Measurements from ENCODE around the gene TM9SF4. TPM values are rescaled to one million over a fixed set of nuclear protein-coding genes. Genes with fewer than 3 reads are reported as not detected.
A peak's percentile ranks its signal among the peaks of the same experiment; 100 is the strongest.

The TM9SF4 gene
- total RNA-seq, 4 donors from 2014 or later = 15.9 to 49.0 (median 28.1) TPM

- H3K27ac ChIP-seq = peak overlapping the region; percentile 91 to 92
- H3K9me3 ChIP-seq = no peaks in the 10 kb centered on the region
- intact Hi-C loops (cut with DNase I; ENCODE audit: low total_unique reads) = no loop called here
- TF ChIP-seq CTCF (IDR thresholded peaks at IDR 0.05) = no peak
- no peak for TF ChIP-seq POLR2A (IDR thresholded peaks at IDR 0.05)
- H3K36me3 ChIP-seq = no peaks in the 10 kb centered on the region
- DNase-seq = no peak
- peak overlapping the region; percentile 49 to 76 for H3K4me3 ChIP-seq
- H3K4me1 ChIP-seq = peaks cover 0 to 11% of the 10 kb centered on the region in 2 donors
- no peaks in the 10 kb centered on the region for H3K27me3 ChIP-seq
Observed at GRCh38 chr20:32189123-32189410, 79.6 kb downstream of the TM9SF4 start.

GRCh38 chr20:32189691-32190615 lies 80.4 kb downstream of the TM9SF4 start:
- Histone ChIP-seq H3K9me3 (no peaks in the 10 kb centered on the region), H3K4me3 (peak overlapping the region; percentile 49 to 76), H3K4me1 (peaks cover 0 to 11% of the 10 kb centered on the region in 2 donors), H3K27ac (peak overlapping the region; percentile 91 to 92), H3K27me3 (no peaks in the 10 kb centered on the region), H3K36me3 (no peaks in the 10 kb centered on the region)
- peak in 1 of 4 experiments; percentile 8 for TF ChIP-seq CTCF (IDR thresholded peaks at IDR 0.05)
- TF ChIP-seq POLR2A (IDR thresholded peaks at IDR 0.05) = peak in 1 of 2 donors; percentile 28
- intact Hi-C loops (cut with DNase I; ENCODE audit: low total_unique reads) = no loop called here
- DNase-seq = peak; percentile 36 to 44

GRCh38 chr20:32190616-32191415 lies 81.3 kb downstream of the TM9SF4 start:
- no peak for TF ChIP-seq POLR2A (IDR thresholded peaks at IDR 0.05)
- no peak for TF ChIP-seq CTCF (IDR thresholded peaks at IDR 0.05)
- no peaks in the 10 kb centered on the region for H3K27me3 ChIP-seq
- H3K27ac ChIP-seq = peak overlapping the region; percentile 91 to 92
- no peaks in the 10 kb centered on the region for H3K9me3 ChIP-seq
- intact Hi-C loops (cut with DNase I; ENCODE audit: low total_unique reads) = no loop called here
- DNase-seq = no peak
- H3K4me1 ChIP-seq = peaks cover 0 to 11% of the 10 kb centered on the region in 2 donors
- peak overlapping the region; percentile 49 to 76 for H3K4me3 ChIP-seq
- no peaks in the 10 kb centered on the region for H3K36me3 ChIP-seq

GRCh38 chr20:32191422-32191821 lies 81.9 kb downstream of the TM9SF4 start:
- Histone ChIP-seq H3K4me3 (no peak overlapping the region), H3K27me3 (no peaks in the 10 kb centered on the region), H3K4me1 (peaks cover 0 to 11% of the 10 kb centered on the region in 2 donors), H3K9me3 (no peaks in the 10 kb centered on the region), H3K27ac (peak overlapping the region in 1 of 2 donors; percentile 15), H3K36me3 (no peaks in the 10 kb centered on the region)
- no peak for TF ChIP-seq CTCF (IDR thresholded peaks at IDR 0.05)
- no peak for TF ChIP-seq POLR2A (IDR thresholded peaks at IDR 0.05)
- intact Hi-C loops (cut with DNase I; ENCODE audit: low total_unique reads) = no loop called here
- no peak for DNase-seq

GRCh38 chr20:32191873-32192272 lies 82.4 kb downstream of the TM9SF4 start:
- H3K36me3 ChIP-seq = no peaks in the 10 kb centered on the region
- TF ChIP-seq POLR2A (IDR thresholded peaks at IDR 0.05) = no peak
- TF ChIP-seq CTCF (IDR thresholded peaks at IDR 0.05) = no peak
- peak overlapping the region in 1 of 2 donors; percentile 15 for H3K27ac ChIP-seq
- no peaks in the 10 kb centered on the region for H3K27me3 ChIP-seq
- H3K4me3 ChIP-seq = no peak overlapping the region
- intact Hi-C loops (cut with DNase I; ENCODE audit: low total_unique reads) = no loop called here
- DNase-seq = no peak
- H3K9me3 ChIP-seq = no peaks in the 10 kb centered on the region
- H3K4me1 ChIP-seq = peaks cover 0 to 11% of the 10 kb centered on the region in 2 donors

Data from uterus (tissue), 4 donors.